ENCODE results near the gene FAM3A.

The FAM3A gene

DNA sequence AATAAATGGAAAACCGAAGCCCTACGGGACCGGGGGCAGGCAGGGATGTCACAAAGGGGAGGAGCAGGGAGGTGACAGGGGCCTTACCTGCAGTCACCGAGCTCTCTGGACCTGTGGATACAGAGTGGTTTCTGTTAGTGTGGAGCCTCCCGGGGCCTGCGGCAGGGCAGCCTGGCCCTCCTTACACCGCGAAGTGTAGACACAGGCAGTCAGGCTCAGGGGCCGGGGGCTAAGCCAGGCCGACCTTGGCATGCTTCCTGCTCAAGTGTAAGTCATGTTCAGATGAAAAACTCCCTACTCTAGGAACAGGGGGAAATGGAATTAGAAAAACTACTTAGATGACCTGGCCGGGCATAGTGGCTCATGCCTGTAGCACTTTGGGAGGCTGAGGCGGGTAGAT, 4.3 kb downstream of the FAM3A start:
- Histone ChIP-seq H3K9me3 (ENCODE audit: low read length) (no peaks in the 10 kb centered on the region), H3F3A (ENCODE audit: insufficient read depth, low read length) (no peaks in the 10 kb centered on the region), H3K27me3 (ENCODE audit: insufficient read depth, low read length) (no peaks in the 10 kb centered on the region), H3K9me2 (ENCODE audit: low read depth, low read length) (no peaks in the 10 kb centered on the region), H3K4me2 (ENCODE audit: low read length) (no peak overlapping the region), H2AFZ (ENCODE audit: low read length) (no peak overlapping the region), H3K27ac (ENCODE audit: low read depth, low read length, poor library complexity, severe bottlenecking) (no peak overlapping the region), H3K9ac (ENCODE audit: low read length) (no peak overlapping the region), H3K36me3 (ENCODE audit: insufficient read depth, low read length) (peaks cover 15% of the 10 kb centered on the region), H4K20me1 (ENCODE audit: insufficient read depth, low read length) (no peaks in the 10 kb centered on the region), H3K79me2 (ENCODE audit: insufficient read depth, low read length) (no peaks in the 10 kb centered on the region), H3K4me1 (ENCODE audit: insufficient read depth, low read length, severe bottlenecking) (peaks cover 10% of the 10 kb centered on the region), H3K4me3 (ENCODE audit: low read depth, low read length, poor library complexity, severe bottlenecking) (no peak overlapping the region)
- TF ChIP-seq EZH2 (IDR thresholded peaks at IDR 0.05; ENCODE audit: borderline replicate concordance, low read length) = no peak
- TF ChIP-seq, protein P1, sequence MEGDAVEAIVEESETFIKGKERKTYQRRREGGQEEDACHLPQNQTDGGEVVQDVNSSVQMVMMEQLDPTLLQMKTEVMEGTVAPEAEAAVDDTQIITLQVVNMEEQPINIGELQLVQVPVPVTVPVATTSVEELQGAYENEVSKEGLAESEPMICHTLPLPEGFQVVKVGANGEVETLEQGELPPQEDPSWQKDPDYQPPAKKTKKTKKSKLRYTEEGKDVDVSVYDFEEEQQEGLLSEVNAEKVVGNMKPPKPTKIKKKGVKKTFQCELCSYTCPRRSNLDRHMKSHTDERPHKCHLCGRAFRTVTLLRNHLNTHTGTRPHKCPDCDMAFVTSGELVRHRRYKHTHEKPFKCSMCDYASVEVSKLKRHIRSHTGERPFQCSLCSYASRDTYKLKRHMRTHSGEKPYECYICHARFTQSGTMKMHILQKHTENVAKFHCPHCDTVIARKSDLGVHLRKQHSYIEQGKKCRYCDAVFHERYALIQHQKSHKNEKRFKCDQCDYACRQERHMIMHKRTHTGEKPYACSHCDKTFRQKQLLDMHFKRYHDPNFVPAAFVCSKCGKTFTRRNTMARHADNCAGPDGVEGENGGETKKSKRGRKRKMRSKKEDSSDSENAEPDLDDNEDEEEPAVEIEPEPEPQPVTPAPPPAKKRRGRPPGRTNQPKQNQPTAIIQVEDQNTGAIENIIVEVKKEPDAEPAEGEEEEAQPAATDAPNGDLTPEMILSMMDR (IDR thresholded peaks at IDR 0.05; ENCODE audit: low read length) = no peak

DNA sequence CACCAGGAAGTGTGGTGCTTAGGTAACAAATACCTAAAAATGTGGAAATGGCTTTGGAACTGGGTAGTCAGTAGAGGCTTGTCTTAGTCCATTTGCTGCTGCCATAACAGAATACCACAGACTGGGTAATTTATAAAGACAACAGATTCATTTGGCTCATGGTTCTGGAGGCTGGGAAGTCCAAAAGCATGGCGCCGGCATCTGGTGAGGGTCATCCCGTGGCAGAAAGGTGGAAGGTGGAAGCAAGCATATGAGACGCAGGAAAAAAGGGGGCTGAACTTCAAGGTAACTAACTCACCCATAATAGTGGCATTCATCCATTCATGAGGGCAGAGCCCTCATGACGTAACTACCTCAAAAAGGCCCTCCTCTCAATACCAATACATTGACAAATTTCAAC, 6.6 kb downstream of the FAM3A start:
- Histone ChIP-seq H3K4me3 (ENCODE audit: low read depth, low read length, poor library complexity, severe bottlenecking) (no peak overlapping the region), H3K9me2 (ENCODE audit: low read depth, low read length) (no peaks in the 10 kb centered on the region), H3K9ac (ENCODE audit: low read length) (no peak overlapping the region), H3K4me1 (ENCODE audit: insufficient read depth, low read length, severe bottlenecking) (no peaks in the 10 kb centered on the region), H4K20me1 (ENCODE audit: insufficient read depth, low read length) (no peaks in the 10 kb centered on the region), H3K36me3 (ENCODE audit: insufficient read depth, low read length) (peaks cover 20% of the 10 kb centered on the region), H2AFZ (ENCODE audit: low read length) (no peak overlapping the region), H3K79me2 (ENCODE audit: insufficient read depth, low read length) (no peaks in the 10 kb centered on the region), H3F3A (ENCODE audit: insufficient read depth, low read length) (no peaks in the 10 kb centered on the region), H3K27ac (ENCODE audit: low read depth, low read length, poor library complexity, severe bottlenecking) (no peak overlapping the region), H3K4me2 (ENCODE audit: low read length) (no peak overlapping the region), H3K27me3 (ENCODE audit: insufficient read depth, low read length) (no peaks in the 10 kb centered on the region), H3K9me3 (ENCODE audit: low read length) (no peaks in the 10 kb centered on the region)
- TF ChIP-seq, protein P1 (IDR thresholded peaks at IDR 0.05; ENCODE audit: low read length) = no peak
- no peak for TF ChIP-seq EZH2 (IDR thresholded peaks at IDR 0.05; ENCODE audit: borderline replicate concordance, low read length)

DNA sequence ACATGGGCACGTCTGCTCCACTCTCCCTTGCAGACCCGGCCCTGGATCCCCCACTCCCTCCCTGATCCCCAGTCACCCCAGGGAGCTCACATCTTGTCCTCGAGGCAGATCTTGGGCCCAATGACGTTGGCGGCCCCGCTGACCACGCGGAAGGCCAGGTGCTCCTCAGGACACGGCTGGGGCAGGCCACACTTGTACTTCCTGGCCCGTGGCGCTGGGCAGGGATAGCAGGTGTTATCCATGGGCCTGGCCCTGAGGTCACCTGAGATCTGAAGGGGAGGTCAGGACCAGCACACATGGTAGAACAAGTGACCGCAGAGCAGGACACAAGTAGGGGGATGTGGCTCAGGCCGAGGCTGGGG, 7.7 kb downstream of the FAM3A start:
- H3K4me1 ChIP-seq (ENCODE audit: insufficient read depth, low read length, severe bottlenecking) = no peaks in the 10 kb centered on the region
- H3K36me3 ChIP-seq (ENCODE audit: insufficient read depth, low read length) = peaks cover 20% of the 10 kb centered on the region
- TF ChIP-seq EZH2 (IDR thresholded peaks at IDR 0.05; ENCODE audit: borderline replicate concordance, low read length) = no peak
- TF ChIP-seq, protein P1 (IDR thresholded peaks at IDR 0.05; ENCODE audit: low read length) = no peak
- no peak overlapping the region for H3K4me3 ChIP-seq (ENCODE audit: low read depth, low read length, poor library complexity, severe bottlenecking)
- H4K20me1 ChIP-seq (ENCODE audit: insufficient read depth, low read length) = no peaks in the 10 kb centered on the region
- H3K9me3 ChIP-seq (ENCODE audit: low read length) = no peaks in the 10 kb centered on the region
- no peak overlapping the region for H3K4me2 ChIP-seq (ENCODE audit: low read length)
- H3K27me3 ChIP-seq (ENCODE audit: insufficient read depth, low read length) = no peaks in the 10 kb centered on the region
- H3K9ac ChIP-seq (ENCODE audit: low read length) = no peak overlapping the region
- no peaks in the 10 kb centered on the region for H3K9me2 ChIP-seq (ENCODE audit: low read depth, low read length)
- H3K27ac ChIP-seq (ENCODE audit: low read depth, low read length, poor library complexity, severe bottlenecking) = no peak overlapping the region
- H2AFZ ChIP-seq (ENCODE audit: low read length) = no peak overlapping the region
- H3F3A ChIP-seq (ENCODE audit: insufficient read depth, low read length) = no peaks in the 10 kb centered on the region
- H3K79me2 ChIP-seq (ENCODE audit: insufficient read depth, low read length) = no peaks in the 10 kb centered on the region

Data from OCI-LY1 (cell line).